ENCODE data around the gene GPR84.

GRCh38 chr12:54338698-54339296 lies 25.5 kb downstream of the GPR84 start:
- TF ChIP-seq, protein P1, sequence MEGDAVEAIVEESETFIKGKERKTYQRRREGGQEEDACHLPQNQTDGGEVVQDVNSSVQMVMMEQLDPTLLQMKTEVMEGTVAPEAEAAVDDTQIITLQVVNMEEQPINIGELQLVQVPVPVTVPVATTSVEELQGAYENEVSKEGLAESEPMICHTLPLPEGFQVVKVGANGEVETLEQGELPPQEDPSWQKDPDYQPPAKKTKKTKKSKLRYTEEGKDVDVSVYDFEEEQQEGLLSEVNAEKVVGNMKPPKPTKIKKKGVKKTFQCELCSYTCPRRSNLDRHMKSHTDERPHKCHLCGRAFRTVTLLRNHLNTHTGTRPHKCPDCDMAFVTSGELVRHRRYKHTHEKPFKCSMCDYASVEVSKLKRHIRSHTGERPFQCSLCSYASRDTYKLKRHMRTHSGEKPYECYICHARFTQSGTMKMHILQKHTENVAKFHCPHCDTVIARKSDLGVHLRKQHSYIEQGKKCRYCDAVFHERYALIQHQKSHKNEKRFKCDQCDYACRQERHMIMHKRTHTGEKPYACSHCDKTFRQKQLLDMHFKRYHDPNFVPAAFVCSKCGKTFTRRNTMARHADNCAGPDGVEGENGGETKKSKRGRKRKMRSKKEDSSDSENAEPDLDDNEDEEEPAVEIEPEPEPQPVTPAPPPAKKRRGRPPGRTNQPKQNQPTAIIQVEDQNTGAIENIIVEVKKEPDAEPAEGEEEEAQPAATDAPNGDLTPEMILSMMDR (IDR thresholded peaks at IDR 0.05) = no peak
- TF ChIP-seq POLR2A (IDR thresholded peaks at IDR 0.05) = no peak
